Stimulated activated CD8-positive, alpha-beta memory T cell treated with anti-CD3 and anti-CD28 coated beads, Interleukin-15, amount 100 ng/mL, for 24 hours (primary cell): ENCODE measurements around the gene ANAPC1.
"Not testable (repeated sequence)": the region's sequence is repeated elsewhere in the genome, so short reads cannot be mapped to it uniquely, and the experiment has no call there.

Source experiments
- DNase-seq: peaks from one replicate; pipeline ENCODE4 v3.0.0-alpha.2; 2020; ENCODE audit warnings: low read depth

ANAPC1 gene

GRCh38 chr2:111782195-111782594, 101.8 kb downstream of the ANAPC1 start:
- DNase-seq: not testable (repeated sequence)

- not testable (repeated sequence) for DNase-seq
Measured at GRCh38 chr2:111781443-111782094, 102.4 kb downstream of the ANAPC1 start.

GRCh38 chr2:111777155-111777554, 106.8 kb downstream of the ANAPC1 start:
- not testable (repeated sequence) for DNase-seq

GRCh38 chr2:111776296-111776695, 107.7 kb downstream of the ANAPC1 start:
- not testable (repeated sequence) for DNase-seq

GRCh38 chr2:111772180-111772579, 111.8 kb downstream of the ANAPC1 start:
- not testable (repeated sequence) for DNase-seq

GRCh38 chr2:111770916-111771658, 112.9 kb downstream of the ANAPC1 start:
- not testable (repeated sequence) for DNase-seq

- not testable (repeated sequence) for DNase-seq
Measured at GRCh38 chr2:111768266-111769190, 115.5 kb downstream of the ANAPC1 start.

GRCh38 chr2:111767087-111767486, 116.9 kb downstream of the ANAPC1 start:
- DNase-seq: not testable (repeated sequence)

- DNase-seq: not testable (repeated sequence)
Measured at GRCh38 chr2:111766295-111766694, 117.7 kb downstream of the ANAPC1 start.

GRCh38 chr2:111764151-111764550, 119.8 kb downstream of the ANAPC1 start:
- DNase-seq: not testable (repeated sequence)

- DNase-seq: not testable (repeated sequence)
Measured at GRCh38 chr2:111760697-111761284, 123.2 kb downstream of the ANAPC1 start.

GRCh38 chr2:111752533-111752932, 131.5 kb downstream of the ANAPC1 start:
- not testable (repeated sequence) for DNase-seq

GRCh38 chr2:111750641-111751040, 133.4 kb downstream of the ANAPC1 start:
- not testable (repeated sequence) for DNase-seq

GRCh38 chr2:111748429-111748828, 135.6 kb downstream of the ANAPC1 start:
- DNase-seq: not testable (repeated sequence)

GRCh38 chr2:111747410-111748115, 136.4 kb downstream of the ANAPC1 start:
- DNase-seq: peak; percentile 34

- DNase-seq: not testable (repeated sequence)
Measured at GRCh38 chr2:111744751-111745150, 139.2 kb downstream of the ANAPC1 start.

- DNase-seq: not testable (repeated sequence)
Measured at GRCh38 chr2:111741517-111741916, 142.5 kb downstream of the ANAPC1 start.

- DNase-seq: not testable (repeated sequence)
Measured at GRCh38 chr2:111735838-111736721, 147.9 kb downstream of the ANAPC1 start.

- not testable (repeated sequence) for DNase-seq
Measured at GRCh38 chr2:111735420-111735819, 148.6 kb downstream of the ANAPC1 start.
